Measurements from ENCODE around the gene FAM156B.

DNA sequence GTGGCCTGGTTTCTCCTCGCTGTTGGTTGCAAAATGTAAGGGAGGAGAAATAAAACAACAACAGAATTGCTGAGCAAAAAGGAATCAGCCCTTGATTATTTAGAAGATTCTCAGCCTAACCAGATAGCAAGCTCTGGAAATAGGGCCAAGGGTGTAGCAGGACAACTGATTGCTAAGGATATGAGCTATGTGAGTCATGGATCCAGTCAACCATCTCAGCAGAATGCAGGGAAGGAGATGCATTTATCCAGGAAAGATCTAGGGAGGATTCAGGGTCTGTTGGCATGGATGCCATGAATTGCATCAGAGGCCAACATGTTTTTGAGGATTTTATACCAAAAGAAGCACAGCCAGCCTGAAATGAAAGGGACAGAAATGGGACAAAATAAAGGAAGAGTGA is 27.1 kb upstream of the FAM156B start:
- TF ChIP-seq EGR1 (IDR thresholded peaks at IDR 0.05) (no peak), TAF1 (IDR thresholded peaks at IDR 0.05; ENCODE audit: low read depth) (no peak), TCF12 (IDR thresholded peaks at IDR 0.05; ENCODE audit: low read depth) (no peak), EP300 (IDR thresholded peaks at IDR 0.05; ENCODE audit: borderline replicate concordance) (no peak), CEBPB (IDR thresholded peaks at IDR 0.05) (no peak), TEAD4 (IDR thresholded peaks at IDR 0.05) (no peak), ZBTB7A (IDR thresholded peaks at IDR 0.05; ENCODE audit: low read depth) (no peak), NFIC (IDR thresholded peaks at IDR 0.05) (no peak), RAD21 (IDR thresholded peaks at IDR 0.05; ENCODE audit: low read depth) (no peak), CREB1 (IDR thresholded peaks at IDR 0.05; ENCODE audit: low read depth) (no peak)
- TF ChIP-seq, protein P1, sequence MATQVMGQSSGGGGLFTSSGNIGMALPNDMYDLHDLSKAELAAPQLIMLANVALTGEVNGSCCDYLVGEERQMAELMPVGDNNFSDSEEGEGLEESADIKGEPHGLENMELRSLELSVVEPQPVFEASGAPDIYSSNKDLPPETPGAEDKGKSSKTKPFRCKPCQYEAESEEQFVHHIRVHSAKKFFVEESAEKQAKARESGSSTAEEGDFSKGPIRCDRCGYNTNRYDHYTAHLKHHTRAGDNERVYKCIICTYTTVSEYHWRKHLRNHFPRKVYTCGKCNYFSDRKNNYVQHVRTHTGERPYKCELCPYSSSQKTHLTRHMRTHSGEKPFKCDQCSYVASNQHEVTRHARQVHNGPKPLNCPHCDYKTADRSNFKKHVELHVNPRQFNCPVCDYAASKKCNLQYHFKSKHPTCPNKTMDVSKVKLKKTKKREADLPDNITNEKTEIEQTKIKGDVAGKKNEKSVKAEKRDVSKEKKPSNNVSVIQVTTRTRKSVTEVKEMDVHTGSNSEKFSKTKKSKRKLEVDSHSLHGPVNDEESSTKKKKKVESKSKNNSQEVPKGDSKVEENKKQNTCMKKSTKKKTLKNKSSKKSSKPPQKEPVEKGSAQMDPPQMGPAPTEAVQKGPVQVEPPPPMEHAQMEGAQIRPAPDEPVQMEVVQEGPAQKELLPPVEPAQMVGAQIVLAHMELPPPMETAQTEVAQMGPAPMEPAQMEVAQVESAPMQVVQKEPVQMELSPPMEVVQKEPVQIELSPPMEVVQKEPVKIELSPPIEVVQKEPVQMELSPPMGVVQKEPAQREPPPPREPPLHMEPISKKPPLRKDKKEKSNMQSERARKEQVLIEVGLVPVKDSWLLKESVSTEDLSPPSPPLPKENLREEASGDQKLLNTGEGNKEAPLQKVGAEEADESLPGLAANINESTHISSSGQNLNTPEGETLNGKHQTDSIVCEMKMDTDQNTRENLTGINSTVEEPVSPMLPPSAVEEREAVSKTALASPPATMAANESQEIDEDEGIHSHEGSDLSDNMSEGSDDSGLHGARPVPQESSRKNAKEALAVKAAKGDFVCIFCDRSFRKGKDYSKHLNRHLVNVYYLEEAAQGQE (IDR thresholded peaks at IDR 0.05; ENCODE audit: low read depth), result no peak
- TF ChIP-seq, protein P2, sequence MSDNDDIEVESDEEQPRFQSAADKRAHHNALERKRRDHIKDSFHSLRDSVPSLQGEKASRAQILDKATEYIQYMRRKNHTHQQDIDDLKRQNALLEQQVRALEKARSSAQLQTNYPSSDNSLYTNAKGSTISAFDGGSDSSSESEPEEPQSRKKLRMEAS (IDR thresholded peaks at IDR 0.05), result no peak
